GM21576 (cell line): ENCODE measurements around the gene LRRC56.

Experiments used
- ATAC-seq: cut with Tn5 transposase; IDR thresholded peaks from one replicate; pipeline ENCODE4 v1.9.1; 2021; ENCODE audit warnings: mild to moderate bottlenecking, moderate library complexity; ENCODE audit not compliant: unreplicated experiment

LRRC56 gene

GRCh38 chr11:536841-537621 lies at the start of gene LRRC56:
Gene LRRC56 (plus strand): TSS chr11:537527. CDS start chr11:540685, 3,158 bp downstream.
- peak; percentile 49 for ATAC-seq

- ATAC-seq: no peak
These were observed 49.7 kb upstream of the LRRC56 start for GRCh38 chr11:487571-488021.

- ATAC-seq: no peak
These were observed 49.3 kb upstream of the LRRC56 start for GRCh38 chr11:488062-488461.

GRCh38 chr11:488579-488978 lies 48.7 kb upstream of the LRRC56 start:
- no peak for ATAC-seq

GRCh38 chr11:488992-489391 lies 48.3 kb upstream of the LRRC56 start:
- ATAC-seq: no peak

GRCh38 chr11:489610-490185 lies 47.6 kb upstream of the LRRC56 start:
- no peak for ATAC-seq

- ATAC-seq: no peak
These were observed 47.0 kb upstream of the LRRC56 start for GRCh38 chr11:490186-490929.

GRCh38 chr11:490930-491260 lies 46.4 kb upstream of the LRRC56 start:
- no peak for ATAC-seq

GRCh38 chr11:491358-491757 lies 46.0 kb upstream of the LRRC56 start:
- no peak for ATAC-seq

GRCh38 chr11:492427-493226 lies 44.7 kb upstream of the LRRC56 start:
- ATAC-seq: no peak

GRCh38 chr11:494761-495536 lies 42.4 kb upstream of the LRRC56 start:
- no peak for ATAC-seq

- ATAC-seq: no peak
These were observed 41.8 kb upstream of the LRRC56 start for GRCh38 chr11:495537-495931.

GRCh38 chr11:496834-497564 lies 40.3 kb upstream of the LRRC56 start:
- no peak for ATAC-seq

- ATAC-seq: no peak
These were observed 39.6 kb upstream of the LRRC56 start for GRCh38 chr11:497565-498296.

GRCh38 chr11:498297-499181 lies 38.8 kb upstream of the LRRC56 start:
- ATAC-seq: no peak

- ATAC-seq: no peak
These were observed 37.9 kb upstream of the LRRC56 start for GRCh38 chr11:499201-500076.
